K562 (cell line): ENCODE results near the gene C1orf167. TPM values are rescaled to one million over a fixed set of nuclear protein-coding genes. Genes with fewer than 3 reads are reported as not detected.

ENCODE experiments used
- ATAC-seq: fragments of 200-7000 bp; cut with Tn5 transposase; 3 replicates; pipeline ENCODE4 v1.9.1; 2020; ENCODE audit warnings: moderate library complexity
- BruUV-seq: library from RNA; stranded (reverse); fragments of 400-500 nt; replicated peaks from 2 replicates; lab custom pipeline; 2021; lab: Mats Ljungman, UMichigan
- CTCF ChIA-PET: fragments of 300-600 bp; formaldehyde crosslinking; extraction: SDS; loops from one replicate; lab custom pipeline; 2021; ENCODE audit warnings: low intra/inter-chr PET ratio; lab: Yijun Ruan, JAX
- POLR2A ChIA-PET: fragments of 300-600, 350-650 bp; sonication (Branson Sonifier 250); formaldehyde crosslinking; extraction: SDS; loops from one replicate; lab custom pipeline; 2021; ENCODE audit warnings: antibody characterized with exemption, inconsistent platforms; lab: Yijun Ruan, JAX
- DNase-seq, 4 experiments: peaks; one replicate each; pipeline versions ENCODE4 v3.0.0 to v3.0.0-alpha.2; 2011 to 2018; ENCODE audit warnings: low spot score in 3 of 4, mixed read lengths in 3 of 4; ENCODE audit errors: extremely low read depth in 1 of 4
- FAIRE-seq: peaks from 2 replicates; lab custom pipeline; 2011; peaks lifted over from hg19 to GRCh38; lab: Jason Lieb, UNC
- H2AFZ ChIP-seq: 2 replicates; pipeline ENCODE4 v1.6.0; 2011; ENCODE audit warnings: low read depth, low read length, control low read depth, inconsistent platforms
- H3K27ac ChIP-seq: fragments of 200-600 bp; 3 replicates; pipeline ENCODE4 v1.8.0; 2011; ENCODE audit warnings: low read depth, mild to moderate bottlenecking, control low read depth, inconsistent platforms, low read length, moderate library complexity, mixed read lengths; ENCODE audit errors: extremely low read depth
- H3K27me3 ChIP-seq, 2 experiments: fragments of 300-600 bp in 1 of 2; 2 replicates in 1 of 2; 3 replicates in 1 of 2; pipeline versions ENCODE4 v1.6.0 to v1.8.0; 2011; ENCODE audit warnings: inconsistent platforms in 2 of 2, low read length in 2 of 2, mild to moderate bottlenecking in 1 of 2, mixed read lengths in 1 of 2, moderate library complexity in 1 of 2; ENCODE audit not compliant: control insufficient read depth in 2 of 2, insufficient read depth in 2 of 2
- H3K36me3 ChIP-seq: fragments of 300-600 bp; 3 replicates; pipeline ENCODE4 v1.8.0; 2011; ENCODE audit warnings: mild to moderate bottlenecking, low read length, inconsistent platforms; ENCODE audit not compliant: control insufficient read depth, insufficient read depth
- H3K4me1 ChIP-seq, 2 experiments: fragments of 200-600 bp in 1 of 2; replicated peaks in 1 of 2; 2 replicates in 1 of 2; 3 replicates in 1 of 2; pipeline versions ENCODE4 v1.5.1 to v1.8.0; 2011; ENCODE audit warnings: inconsistent platforms in 2 of 2, low read length in 2 of 2, mild to moderate bottlenecking in 1 of 2, mixed read lengths in 1 of 2, moderate library complexity in 1 of 2; ENCODE audit not compliant: control insufficient read depth in 2 of 2, insufficient read depth in 2 of 2
- H3K4me2 ChIP-seq: 2 replicates; pipeline ENCODE4 v1.6.1; 2011; ENCODE audit warnings: low read length, control low read depth, inconsistent platforms, mixed read lengths; ENCODE audit not compliant: insufficient read depth
- H3K4me3 ChIP-seq: fragments of 200-600 bp; sonication (generic), shearing (Covaris generic); 2 replicates; pipeline ENCODE4 v1.5.1; 2016; ENCODE audit warnings: control low read depth, inconsistent platforms
- H3K79me2 ChIP-seq: fragments of 200-600 bp; 3 replicates; pipeline ENCODE4 v1.8.0; 2011; ENCODE audit warnings: low read length, inconsistent platforms; ENCODE audit not compliant: control insufficient read depth, insufficient read depth
- H3K9ac ChIP-seq, 2 experiments: 2 replicates each; pipeline versions ENCODE4 v1.6.0 to v1.6.1; 2011; ENCODE audit warnings: low read depth in 2 of 2, low read length in 2 of 2, control low read depth in 1 of 2, inconsistent platforms in 1 of 2, mild to moderate bottlenecking in 1 of 2, mixed read lengths in 1 of 2; ENCODE audit not compliant: insufficient read depth in 1 of 2
- H3K9me1 ChIP-seq: one replicate; pipeline ENCODE4 v1.6.0; 2011; ENCODE audit warnings: inconsistent platforms, mild to moderate bottlenecking, low read length, moderate library complexity; ENCODE audit not compliant: control insufficient read depth, insufficient read depth
- H3K9me3 ChIP-seq: replicated peaks from 2 replicates; pipeline ENCODE4 v1.5.1; 2011; ENCODE audit warnings: low read depth, low read length, inconsistent platforms; ENCODE audit not compliant: control insufficient read depth, insufficient read depth
- H4K20me1 ChIP-seq: replicated peaks from 2 replicates; pipeline ENCODE4 v1.6.1; 2011; ENCODE audit warnings: low read length, inconsistent platforms, mixed read lengths; ENCODE audit not compliant: control insufficient read depth, insufficient read depth
- CBX1 ChIP-seq: sonication (generic); IDR thresholded peaks from 2 replicates; pipeline ENCODE4 v1.6.1; 2016; ENCODE audit warnings: antibody characterized with exemption, low read depth, mild to moderate bottlenecking
- EP300 ChIP-seq: IDR thresholded peaks from 2 replicates; pipeline ENCODE4 v1.6.1; 2012; ENCODE audit warnings: low read length, improper control_type of control experiment
- ESRRA ChIP-seq: fragments of 450-650 bp; IDR thresholded peaks from 2 replicates; pipeline ENCODE4 v1.6.1; 2014; ENCODE audit warnings: low read depth, mild to moderate bottlenecking, moderate library complexity, borderline replicate concordance
- GATAD2A ChIP-seq: fragments of 450-650 bp; IDR thresholded peaks from 2 replicates; pipeline ENCODE4 v1.6.1; 2017
- KDM5B ChIP-seq: fragments of 200-600 bp; sonication (generic); IDR thresholded peaks from 2 replicates; pipeline ENCODE4 v1.6.1; 2012; ENCODE audit warnings: low read depth, mild to moderate bottlenecking, moderate library complexity, low read length, control low read depth, inconsistent platforms; ENCODE audit not compliant: insufficient replicate concordance
- LEF1 ChIP-seq: fragments of 450-650 bp; IDR thresholded peaks from 2 replicates; pipeline ENCODE4 v1.6.1; 2016; ENCODE audit warnings: mild to moderate bottlenecking
- MEIS2 ChIP-seq: fragments of 450-650 bp; IDR thresholded peaks from 2 replicates; pipeline ENCODE4 v1.6.1; 2014; ENCODE audit warnings: mild to moderate bottlenecking; ENCODE audit not compliant: partially characterized antibody
- MTA3 ChIP-seq: fragments of 450-650 bp; formaldehyde crosslinking; IDR thresholded peaks from 2 replicates; pipeline ENCODE4 v1.6.1; 2017; ENCODE audit warnings: mild to moderate bottlenecking, borderline replicate concordance
- NFYB ChIP-seq: IDR thresholded peaks from 2 replicates; pipeline ENCODE4 v1.6.1; 2011; ENCODE audit warnings: mild to moderate bottlenecking, moderate library complexity; ENCODE audit not compliant: insufficient read length; ENCODE audit errors: extremely low read depth
- PTBP1 ChIP-seq: fragments of 200-400 bp; formaldehyde crosslinking; IDR thresholded peaks from 2 replicates; pipeline ENCODE4 v1.6.1; 2017; ENCODE audit warnings: low read depth, low read length
- TAF9B ChIP-seq: fragments of 450-650 bp; IDR thresholded peaks from 2 replicates; pipeline ENCODE4 v1.6.1; 2018; ENCODE audit warnings: mild to moderate bottlenecking; ENCODE audit not compliant: partially characterized antibody
- WHSC1 ChIP-seq: IDR thresholded peaks from one replicate; pipeline ENCODE4 v1.6.1; 2012; ENCODE audit warnings: low read length, control low read depth, inconsistent platforms
- ZNF232 ChIP-seq: sonication (generic); formaldehyde crosslinking; IDR thresholded peaks from 2 replicates; pipeline ENCODE4 v1.8.0; 2022; ENCODE audit warnings: mild to moderate bottlenecking, missing genetic modification reagents
- ZNF263 ChIP-seq: sonication (generic); formaldehyde crosslinking; IDR thresholded peaks from 2 replicates; pipeline ENCODE4 v1.8.0; 2022; ENCODE audit warnings: mild to moderate bottlenecking, missing genetic modification reagents, borderline replicate concordance
- ZNF644 ChIP-seq: fragments of 200-800 bp; sonication (Bioruptor generic); IDR thresholded peaks from 2 replicates; pipeline ENCODE4 v1.6.1; 2016; ENCODE audit warnings: low read depth, missing genetic modification characterization, missing compliant biosample characterization
- WGBS: fragments of 100-300 bp; shearing (Covaris generic); methylation state at CpG from one replicate; pipeline ENCODE4 v1.1.6; 2016; ENCODE audit warnings: low coverage, mixed read lengths; ENCODE audit not compliant: insufficient coverage; ENCODE audit errors: missing lambda C conversion rate; 5-methylcytosine and 5-hydroxymethylcytosine counted together
- in situ Hi-C: fragments of 300-500 bp; cut with MboI; formaldehyde crosslinking; loops from 4 replicates; pipeline ENCODE4 v1.15.0; 2018; ENCODE audit warnings: inconsistent platforms, mixed read lengths
- intact Hi-C: fragments of 100-400 bp; cut with micrococcal nuclease; formaldehyde crosslinking; loops from 2 replicates; pipeline ENCODE4 v1.14.2; 2022
- polyA plus RNA-seq, 8 experiments: library from polyadenylated mRNA; depleted of rRNA in 4 of 8; stranded (reverse) in 5 of 8; unstranded in 3 of 8; fragments of >200 nt; fragmentation: Nextera tagmentation in 2 of 8; fragmentation: Illumina TruSeq in 1 of 8; extraction: Ambion mirVana in 2 of 8; extraction: Trizol in 1 of 8; gene quantifications; 2 replicates each; pipeline versions ENCODE4 v1.2.1 to v1.2.3, GENCODE V29; 2011 to 2014; ENCODE audit warnings: inconsistent platforms in 1 of 8, missing spikeins in 1 of 8
- total RNA-seq, 7 experiments: library from RNA; depleted of rRNA in 6 of 7; stranded (reverse); fragments of >200 nt in 6 of 7; fragmentation: Illumina TruSeq in 2 of 7; extraction: Trizol in 2 of 7; gene quantifications; 2 replicates each; pipeline versions ENCODE4 v1.2.1 to v1.2.3, GENCODE V29; 2011 to 2021; ENCODE audit warnings: low replicate concordance in 1 of 7
- TF ChIP-seq, protein P1 (sequence below): sonication (generic); formaldehyde crosslinking; IDR thresholded peaks from 2 replicates; pipeline ENCODE4 v1.8.1; 2022; ENCODE audit warnings: missing genetic modification reagents
- TF ChIP-seq, protein P2 (sequence below), 2 experiments: fragments of 450-650 bp; IDR thresholded peaks; 2 replicates each; pipeline ENCODE4 v1.6.1; 2016
- TF ChIP-seq, protein P3 (sequence below): sonication (generic); formaldehyde crosslinking; IDR thresholded peaks from 2 replicates; pipeline ENCODE4 v1.8.0; 2022; ENCODE audit warnings: mild to moderate bottlenecking, missing genetic modification reagents

Gene C1orf167
- total and polyA plus RNA-seq, 9 of the 15 experiments (the other 6 are each of a cell fraction or from before 2014, with no cell fraction given): 0.22 to 0.86 (median 0.31) TPM; not detected in 2

DNA sequence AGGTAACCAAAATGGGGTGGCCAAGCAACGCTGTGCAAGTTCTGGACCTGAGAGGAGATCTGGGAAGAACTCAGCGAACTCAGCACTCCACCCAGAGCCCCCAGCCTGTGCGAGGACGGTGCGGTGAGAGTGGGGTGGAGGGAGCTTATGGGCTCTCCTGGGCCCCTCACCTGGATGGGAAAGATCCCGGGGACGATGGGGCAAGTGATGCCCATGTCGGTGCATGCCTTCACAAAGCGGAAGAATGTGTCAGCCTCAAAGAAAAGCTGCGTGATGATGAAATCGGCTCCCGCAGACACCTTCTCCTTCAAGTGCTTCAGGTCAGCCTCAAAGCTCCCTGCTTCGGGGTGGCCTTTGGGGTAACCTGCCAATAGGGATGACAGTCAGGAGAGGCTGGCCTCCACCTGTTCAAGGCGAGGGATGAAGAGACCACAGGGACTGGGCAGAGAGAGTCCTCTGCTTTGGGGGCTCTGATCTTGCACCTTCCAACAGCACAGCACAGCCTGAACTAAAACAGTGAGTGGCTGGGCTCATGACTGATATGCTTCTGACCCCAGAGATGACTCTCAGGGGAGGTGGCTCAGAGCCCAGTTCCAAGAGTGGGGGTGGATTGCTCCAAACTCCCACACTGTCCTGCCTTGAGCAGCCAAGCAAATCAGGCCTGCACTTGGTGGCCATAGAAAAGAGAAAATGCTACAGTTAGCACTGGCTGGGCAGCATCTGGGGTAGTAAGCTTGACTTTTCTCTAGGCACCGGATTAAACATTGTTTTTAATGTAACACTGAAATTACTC, 34.2 kb downstream of the C1orf167 start:
- WGBS: 26% methylated on average over 15 of the region's 15 CpGs
- Histone ChIP-seq H3K36me3 (peaks cover 82% of the 10 kb centered on the region), H3K9me1 (no peaks in the 10 kb centered on the region), H3K79me2 (peaks cover 49% of the 10 kb centered on the region), H3K27ac (peak overlapping the region; percentile 100), H2AFZ (peak overlapping the region; percentile 5; the same call in 1 of the 2 replicates), H3K9ac (peak overlapping the region; percentile 80 to 84), H3K4me2 (peak overlapping the region; percentile 81), H3K27me3 (no peaks in the 10 kb centered on the region), H3K4me1 (peaks cover 78 to 84% of the 10 kb centered on the region in 2 experiments), H3K4me3 (peak overlapping the region; percentile 7; the same call in 1 of the 2 replicates), H4K20me1 (no peaks in the 10 kb centered on the region), H3K9me3 (no peaks in the 10 kb centered on the region)
- FAIRE-seq: peak; percentile 97
- no TSS peak for BruUV-seq
- intact Hi-C loops: loop anchor here (5.0 kb wide), 1 partner anchor 59 kb away; the partner anchor contains the start of gene AGTRAP
- ATAC-seq: peak; percentile 75
- DNase-seq: peak; percentile 66 to 96 (median 80)
- ChIA-PET CTCF (no interaction called here), POLR2A (interaction anchor here (0.6 to 10.5 kb wide), 15 partner anchors 9 to 1808 kb away, joined by 3 to 115 read pairs (median 4); partner anchors contain the start of genes AGTRAP, C1orf167 and FBXO6)
- in situ Hi-C loops: no loop called here
- TF ChIP-seq MEIS2 (peak; percentile 60), WHSC1 (peak; percentile 92), ESRRA (0 out of 2 replicates have a peak, but pooled peaks have one; percentile 12), EP300 (peak; percentile 73; the same call in 1 of the 2 replicates), TAF9B (no peak), ZNF232 (CRISPR knock-in tag) (no peak), ZNF263 (CRISPR knock-in tag) (no peak), GATAD2A (no peak), ZNF644 (tag) (peak; percentile 71; the same call in 1 of the 2 replicates), CBX1 (0 out of 2 replicates have a peak, but pooled peaks have one; percentile 22), KDM5B (peak; percentile 95), NFYB (no peak), PTBP1 (no peak), LEF1 (0 out of 2 replicates have a peak, but pooled peaks have one; percentile 33), MTA3 (peak; percentile 40)
- TF ChIP-seq, protein P1, sequence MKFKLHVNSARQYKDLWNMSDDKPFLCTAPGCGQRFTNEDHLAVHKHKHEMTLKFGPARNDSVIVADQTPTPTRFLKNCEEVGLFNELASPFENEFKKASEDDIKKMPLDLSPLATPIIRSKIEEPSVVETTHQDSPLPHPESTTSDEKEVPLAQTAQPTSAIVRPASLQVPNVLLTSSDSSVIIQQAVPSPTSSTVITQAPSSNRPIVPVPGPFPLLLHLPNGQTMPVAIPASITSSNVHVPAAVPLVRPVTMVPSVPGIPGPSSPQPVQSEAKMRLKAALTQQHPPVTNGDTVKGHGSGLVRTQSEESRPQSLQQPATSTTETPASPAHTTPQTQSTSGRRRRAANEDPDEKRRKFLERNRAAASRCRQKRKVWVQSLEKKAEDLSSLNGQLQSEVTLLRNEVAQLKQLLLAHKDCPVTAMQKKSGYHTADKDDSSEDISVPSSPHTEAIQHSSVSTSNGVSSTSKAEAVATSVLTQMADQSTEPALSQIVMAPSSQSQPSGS (CRISPR knock-in tag): no peak
- TF ChIP-seq, protein P2, sequence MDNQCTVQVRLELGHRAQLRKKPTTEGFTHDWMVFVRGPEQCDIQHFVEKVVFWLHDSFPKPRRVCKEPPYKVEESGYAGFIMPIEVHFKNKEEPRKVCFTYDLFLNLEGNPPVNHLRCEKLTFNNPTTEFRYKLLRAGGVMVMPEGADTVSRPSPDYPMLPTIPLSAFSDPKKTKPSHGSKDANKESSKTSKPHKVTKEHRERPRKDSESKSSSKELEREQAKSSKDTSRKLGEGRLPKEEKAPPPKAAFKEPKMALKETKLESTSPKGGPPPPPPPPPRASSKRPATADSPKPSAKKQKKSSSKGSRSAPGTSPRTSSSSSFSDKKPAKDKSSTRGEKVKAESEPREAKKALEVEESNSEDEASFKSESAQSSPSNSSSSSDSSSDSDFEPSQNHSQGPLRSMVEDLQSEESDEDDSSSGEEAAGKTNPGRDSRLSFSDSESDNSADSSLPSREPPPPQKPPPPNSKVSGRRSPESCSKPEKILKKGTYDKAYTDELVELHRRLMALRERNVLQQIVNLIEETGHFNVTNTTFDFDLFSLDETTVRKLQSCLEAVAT (IDR thresholded peaks at IDR 0.05): peak; percentile 67 to 74; a peak in 3 of 4 replicates
- TF ChIP-seq, protein P3, sequence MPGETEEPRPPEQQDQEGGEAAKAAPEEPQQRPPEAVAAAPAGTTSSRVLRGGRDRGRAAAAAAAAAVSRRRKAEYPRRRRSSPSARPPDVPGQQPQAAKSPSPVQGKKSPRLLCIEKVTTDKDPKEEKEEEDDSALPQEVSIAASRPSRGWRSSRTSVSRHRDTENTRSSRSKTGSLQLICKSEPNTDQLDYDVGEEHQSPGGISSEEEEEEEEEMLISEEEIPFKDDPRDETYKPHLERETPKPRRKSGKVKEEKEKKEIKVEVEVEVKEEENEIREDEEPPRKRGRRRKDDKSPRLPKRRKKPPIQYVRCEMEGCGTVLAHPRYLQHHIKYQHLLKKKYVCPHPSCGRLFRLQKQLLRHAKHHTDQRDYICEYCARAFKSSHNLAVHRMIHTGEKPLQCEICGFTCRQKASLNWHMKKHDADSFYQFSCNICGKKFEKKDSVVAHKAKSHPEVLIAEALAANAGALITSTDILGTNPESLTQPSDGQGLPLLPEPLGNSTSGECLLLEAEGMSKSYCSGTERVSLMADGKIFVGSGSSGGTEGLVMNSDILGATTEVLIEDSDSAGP: no peak
